T-helper 9 cell (primary cell): ENCODE results near the gene PLCD1.
"Not testable (repeated sequence)": the region's sequence is repeated elsewhere in the genome, so short reads cannot be mapped to it uniquely, and the experiment has no call there.

Experiments used
- DNase-seq: peaks from one replicate; pipeline ENCODE4 v3.0.0-alpha.2; 2020

Gene PLCD1

DNA sequence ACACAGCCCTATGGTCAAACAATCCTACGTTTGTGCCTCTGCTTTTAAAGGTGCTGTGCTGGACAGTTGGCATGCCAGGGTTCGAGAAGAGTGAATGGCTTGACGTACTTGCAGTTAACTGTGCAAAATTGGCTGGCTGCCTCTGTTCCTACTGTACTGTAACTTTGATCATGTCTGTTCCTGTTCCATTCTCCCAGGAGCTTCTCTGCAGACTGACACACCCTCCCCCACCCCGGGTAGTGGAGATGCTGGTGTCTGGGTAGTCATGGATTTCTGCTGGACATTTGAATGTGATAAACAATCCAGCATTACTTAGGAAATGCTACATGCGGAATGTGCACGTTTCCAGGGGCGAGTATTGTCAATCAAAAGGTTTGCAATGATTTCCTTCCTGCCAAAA lies 45.4 kb downstream of the PLCD1 start:
- DNase-seq, result no peak

DNA sequence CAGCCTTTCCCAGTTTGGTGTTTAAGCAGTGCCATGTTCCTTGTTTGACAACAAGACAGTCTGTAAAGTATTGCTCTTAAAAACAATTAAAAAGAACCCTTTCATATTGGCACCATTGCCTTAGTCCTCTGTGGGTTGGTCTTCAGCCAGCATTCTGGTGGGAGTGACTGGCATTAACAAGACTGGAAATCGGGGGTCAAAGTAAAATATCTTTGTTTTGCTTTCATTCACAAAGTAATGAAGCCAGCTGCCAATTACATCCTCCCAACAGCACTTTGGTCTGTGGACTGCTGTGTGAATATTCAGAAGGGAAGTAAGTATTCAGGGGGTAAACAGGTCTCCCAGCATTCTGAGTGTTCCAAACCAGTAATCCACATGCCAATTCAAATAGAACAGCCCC lies 47.1 kb downstream of the PLCD1 start:
- DNase-seq, result no peak

DNA sequence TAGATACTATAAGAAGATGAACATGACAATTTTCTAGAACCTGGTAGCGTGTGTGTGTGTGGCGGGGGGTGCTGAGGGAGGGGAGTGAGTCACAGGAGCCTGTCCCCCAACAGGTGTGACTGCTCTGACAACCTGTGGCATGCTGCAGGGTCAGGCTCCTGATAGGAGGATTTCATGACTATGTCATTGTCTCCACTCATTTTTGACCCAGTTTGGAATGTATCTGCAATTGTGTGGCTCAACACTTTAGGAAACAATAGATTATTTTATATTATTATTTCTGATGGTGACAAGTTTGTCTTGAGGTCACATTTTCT lies 48.1 kb downstream of the PLCD1 start:
- no peak for DNase-seq

DNA sequence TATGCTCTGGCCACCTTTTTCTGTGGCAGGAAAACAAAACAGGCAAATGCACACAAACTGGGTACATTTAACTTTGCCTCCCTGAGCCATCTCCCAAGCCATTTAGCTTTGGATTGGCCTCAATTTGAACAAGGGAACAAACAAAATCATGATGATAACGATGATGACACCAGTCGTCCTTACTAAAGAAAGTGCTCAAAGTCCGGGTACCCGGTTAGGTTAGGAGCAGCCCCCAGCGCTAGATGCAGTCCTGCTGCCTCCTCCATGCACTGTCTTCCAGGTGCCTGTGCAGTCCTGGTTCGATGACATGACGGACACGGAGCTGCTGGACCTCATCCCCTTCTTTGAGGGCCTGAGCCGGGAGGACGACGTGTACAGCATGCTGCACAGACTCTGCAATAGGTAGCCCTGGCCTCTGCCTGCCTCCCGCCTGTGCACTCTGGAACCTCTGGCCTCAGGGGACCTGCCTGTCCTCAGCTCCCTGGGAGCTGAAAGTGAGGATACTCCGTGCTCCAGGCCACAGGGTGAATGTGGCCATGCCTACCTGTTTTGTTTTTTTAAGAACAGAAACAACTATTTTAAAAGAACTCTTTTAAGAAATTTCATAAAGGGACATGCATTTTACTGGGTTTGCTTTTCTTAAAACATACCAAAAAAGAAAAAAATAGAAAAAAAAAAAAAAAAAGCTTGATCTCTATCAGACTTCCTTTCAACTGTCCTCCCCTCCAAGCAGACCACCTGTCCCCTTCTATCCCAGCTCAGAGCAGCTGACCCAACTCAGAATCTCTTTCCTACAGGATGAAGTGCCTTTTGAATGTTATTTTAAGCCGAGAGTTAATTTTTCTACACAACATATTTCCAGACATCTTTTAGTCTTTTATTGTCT lies 48.7 kb downstream of the PLCD1 start:
- no peak for DNase-seq

DNA sequence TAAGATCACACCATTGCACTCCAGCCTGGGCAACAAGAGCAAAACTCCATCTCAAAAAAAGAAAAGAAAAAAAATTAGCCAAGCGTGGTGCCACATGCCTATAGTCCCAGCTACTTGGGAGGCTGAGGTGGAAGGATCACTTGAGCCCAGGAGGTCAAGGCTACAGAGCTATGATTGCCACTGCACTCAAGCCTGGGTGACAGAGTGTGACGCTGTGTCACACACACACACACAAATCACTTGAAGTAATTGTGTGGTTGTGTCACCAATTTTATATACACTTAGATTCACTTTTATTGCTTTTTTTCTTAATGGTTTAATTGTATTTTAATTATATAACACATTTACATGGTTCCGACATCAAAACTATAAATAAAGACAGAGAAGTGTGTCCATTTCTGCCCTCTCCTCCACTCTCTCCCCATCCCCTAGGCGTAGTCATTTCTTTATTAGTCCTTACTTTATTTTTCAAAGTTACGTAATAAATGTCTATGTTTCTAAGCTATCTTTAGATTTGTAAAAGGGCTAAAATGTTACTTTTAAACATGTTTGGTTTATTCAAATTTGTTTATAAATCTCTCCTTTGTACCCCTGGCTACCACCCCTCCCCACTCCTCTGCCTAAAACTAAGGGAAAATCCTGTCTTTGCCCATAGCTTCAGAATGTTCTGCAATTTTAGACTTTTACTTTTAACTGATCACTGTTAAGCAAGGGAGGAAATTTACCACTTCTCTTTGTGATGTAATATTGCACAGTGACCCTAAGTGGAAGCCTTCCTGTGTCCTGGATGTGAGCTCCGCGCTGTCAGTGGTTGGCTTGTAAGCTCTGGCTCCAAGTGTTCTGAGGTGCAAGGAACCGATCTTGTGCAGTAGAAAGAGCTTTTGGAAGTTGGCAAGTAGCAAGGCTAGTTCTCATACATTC lies 49.6 kb downstream of the PLCD1 start:
- DNase-seq, result no peak

DNA sequence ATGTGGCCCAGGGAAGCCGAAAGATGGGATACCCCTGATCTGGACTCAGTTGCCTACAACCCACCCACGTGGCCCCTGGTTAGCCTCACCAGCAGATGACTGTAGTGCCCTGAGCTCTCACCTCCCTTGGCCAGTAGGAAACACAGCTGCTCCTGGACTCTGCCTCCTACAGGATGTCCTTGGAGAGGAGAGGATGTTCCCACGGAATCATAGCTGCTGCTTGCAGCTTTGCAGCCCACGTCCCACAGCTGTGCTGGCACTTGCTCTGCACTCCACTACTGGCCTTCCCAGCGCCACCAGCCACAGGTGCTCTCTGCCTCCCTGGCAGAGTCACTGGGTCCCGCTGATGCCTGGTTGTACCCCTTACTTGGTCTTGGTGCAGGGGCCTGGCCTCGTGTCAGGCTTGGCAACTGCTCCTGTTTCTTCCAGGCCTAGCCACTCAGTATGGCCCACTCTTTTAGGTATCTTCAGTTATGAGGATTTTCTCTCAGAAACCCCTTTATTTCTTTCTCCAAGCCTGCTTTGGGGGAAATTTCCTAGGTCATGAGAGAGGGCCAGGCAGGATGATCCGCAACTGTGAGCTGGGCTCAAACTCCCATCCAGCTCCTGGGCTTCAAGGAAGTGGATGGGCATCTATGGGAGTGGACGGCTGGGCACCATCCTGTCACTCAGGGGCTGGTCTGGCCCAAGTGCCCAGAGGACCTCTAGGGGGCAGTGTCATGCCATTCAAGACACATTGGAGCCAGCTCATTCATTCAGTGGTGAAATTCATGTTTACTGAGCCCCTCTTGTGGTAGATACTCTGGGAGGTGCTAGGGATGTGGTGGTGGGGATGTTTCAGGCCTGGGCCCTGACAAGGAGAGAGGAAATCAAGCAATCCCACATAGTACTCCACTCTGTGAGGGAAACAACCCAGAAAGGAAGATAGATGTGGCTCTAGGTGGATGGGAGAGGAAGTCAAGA lies 55.0 kb downstream of the PLCD1 start:
- peak; percentile 60 for DNase-seq

DNA sequence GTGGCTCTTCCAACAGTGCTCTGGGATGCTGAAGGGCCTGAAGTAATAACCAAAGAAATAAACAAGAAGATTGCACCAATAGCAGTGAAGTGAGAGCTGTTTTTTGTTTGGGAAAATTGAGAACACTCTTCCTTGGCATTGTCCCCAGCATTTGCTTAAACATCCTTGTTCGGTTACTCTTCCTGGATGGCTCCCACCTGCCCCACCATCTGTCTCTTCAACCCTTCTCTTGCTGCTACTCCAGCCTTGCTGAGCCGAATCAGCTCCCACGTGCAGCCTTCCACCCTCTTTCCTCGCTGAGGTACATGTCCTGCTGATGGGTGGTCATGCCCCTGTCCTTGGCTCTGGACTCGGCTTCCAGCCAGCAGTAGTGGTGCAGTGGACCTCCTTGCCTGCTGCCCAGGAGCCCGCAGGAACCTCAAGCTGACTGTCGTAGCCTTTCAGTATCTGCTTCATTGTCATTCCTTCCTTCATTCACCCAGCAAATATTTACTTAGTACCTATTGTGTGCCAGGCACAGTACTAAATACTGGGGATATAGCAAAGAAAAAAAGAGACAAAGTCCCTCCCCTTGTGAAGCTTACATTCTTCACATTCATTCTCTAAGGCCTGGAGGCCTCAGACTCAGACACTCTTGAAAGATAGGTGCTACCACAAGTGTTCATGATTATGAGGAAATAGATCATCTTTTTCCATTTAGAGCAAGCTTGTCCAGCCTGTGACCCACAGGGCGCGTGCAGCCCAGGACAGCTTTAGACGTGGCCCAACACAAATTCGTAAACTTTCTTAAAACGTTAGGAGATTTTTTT lies 56.0 kb downstream of the PLCD1 start:
- no peak for DNase-seq

DNA sequence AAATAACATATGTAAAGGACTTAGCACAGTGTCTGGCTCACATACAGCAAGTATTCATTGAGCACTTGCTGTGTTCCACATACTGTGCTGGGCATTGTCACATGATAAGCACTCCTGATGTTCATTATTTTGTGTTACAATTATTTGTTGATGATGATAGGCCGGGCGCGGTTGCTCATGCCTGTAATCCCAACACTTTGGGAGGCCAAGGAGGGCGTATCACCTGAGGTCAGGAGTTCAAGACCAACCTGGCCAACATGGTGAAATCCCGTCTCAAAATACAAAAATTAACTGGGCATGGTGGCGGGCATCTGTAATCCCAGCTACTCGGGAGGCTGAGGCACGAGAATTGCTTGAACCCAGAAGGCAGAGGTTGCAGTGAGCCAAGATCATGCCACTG lies 57.4 kb downstream of the PLCD1 start:
- not testable (repeated sequence) for DNase-seq

DNA sequence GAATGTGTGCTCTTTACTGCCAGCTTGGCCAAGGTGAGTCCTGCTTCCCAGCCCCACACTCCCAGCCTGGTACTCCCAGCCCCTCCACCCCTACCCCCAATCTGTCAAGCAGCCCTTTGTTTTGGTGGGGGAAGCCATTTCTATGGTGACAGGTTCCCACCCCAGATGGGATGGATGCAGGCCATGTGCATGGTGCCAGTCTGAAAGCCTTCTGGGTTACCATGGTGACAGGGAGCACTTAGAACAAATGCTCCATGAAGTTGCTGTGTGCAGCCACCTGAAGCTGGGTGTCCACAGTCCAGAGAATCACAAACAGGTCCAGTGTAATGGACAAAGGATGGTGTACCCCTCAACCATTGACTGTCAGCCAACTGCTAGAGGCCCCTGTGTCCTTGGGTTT lies 58.0 kb downstream of the PLCD1 start:
- DNase-seq, result no peak

DNA sequence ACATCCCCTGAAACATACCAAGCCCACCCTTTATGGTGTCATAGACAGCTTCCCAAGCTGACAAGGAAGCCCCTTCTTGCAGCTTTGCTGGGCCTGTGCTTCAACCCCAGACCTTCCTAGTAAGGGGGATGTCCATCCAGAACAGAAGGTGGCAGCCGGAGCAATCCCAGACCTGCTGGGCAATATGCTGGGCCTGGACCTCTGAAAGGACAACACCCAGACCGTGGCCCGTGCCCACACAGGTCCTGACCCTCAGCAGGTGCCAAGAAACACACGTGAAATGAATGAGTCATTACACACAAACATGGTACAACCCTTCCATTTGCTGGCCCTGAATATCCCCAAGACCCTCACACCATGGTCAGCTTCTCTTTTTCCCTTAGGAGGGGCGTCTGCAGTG lies 58.6 kb downstream of the PLCD1 start:
- DNase-seq, result no peak

DNA sequence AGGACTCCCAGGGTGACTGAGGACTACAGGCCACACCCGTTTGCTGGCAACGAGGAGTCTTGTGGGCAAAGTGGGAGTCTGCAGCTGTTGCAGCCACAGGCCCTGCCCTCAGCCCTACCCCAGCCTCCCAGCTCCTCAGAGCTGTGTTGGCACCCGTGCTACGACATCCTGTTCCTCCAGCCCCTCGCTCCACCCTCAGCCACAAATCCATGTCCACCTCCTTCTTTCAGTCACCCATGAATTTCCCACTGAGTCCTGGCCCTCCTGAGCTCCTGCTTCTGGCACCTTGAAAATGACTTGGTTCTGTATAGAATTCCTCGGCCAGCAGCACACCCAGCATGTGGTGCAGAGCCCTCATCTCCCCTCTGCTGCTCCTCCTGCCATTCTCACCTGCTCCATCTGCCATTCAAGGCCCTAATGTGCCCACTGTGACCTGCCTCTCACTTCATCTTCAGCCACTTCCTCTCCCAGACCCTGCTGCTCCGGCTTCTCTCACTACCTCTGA lies 59.8 kb downstream of the PLCD1 start:
- no peak for DNase-seq

DNA sequence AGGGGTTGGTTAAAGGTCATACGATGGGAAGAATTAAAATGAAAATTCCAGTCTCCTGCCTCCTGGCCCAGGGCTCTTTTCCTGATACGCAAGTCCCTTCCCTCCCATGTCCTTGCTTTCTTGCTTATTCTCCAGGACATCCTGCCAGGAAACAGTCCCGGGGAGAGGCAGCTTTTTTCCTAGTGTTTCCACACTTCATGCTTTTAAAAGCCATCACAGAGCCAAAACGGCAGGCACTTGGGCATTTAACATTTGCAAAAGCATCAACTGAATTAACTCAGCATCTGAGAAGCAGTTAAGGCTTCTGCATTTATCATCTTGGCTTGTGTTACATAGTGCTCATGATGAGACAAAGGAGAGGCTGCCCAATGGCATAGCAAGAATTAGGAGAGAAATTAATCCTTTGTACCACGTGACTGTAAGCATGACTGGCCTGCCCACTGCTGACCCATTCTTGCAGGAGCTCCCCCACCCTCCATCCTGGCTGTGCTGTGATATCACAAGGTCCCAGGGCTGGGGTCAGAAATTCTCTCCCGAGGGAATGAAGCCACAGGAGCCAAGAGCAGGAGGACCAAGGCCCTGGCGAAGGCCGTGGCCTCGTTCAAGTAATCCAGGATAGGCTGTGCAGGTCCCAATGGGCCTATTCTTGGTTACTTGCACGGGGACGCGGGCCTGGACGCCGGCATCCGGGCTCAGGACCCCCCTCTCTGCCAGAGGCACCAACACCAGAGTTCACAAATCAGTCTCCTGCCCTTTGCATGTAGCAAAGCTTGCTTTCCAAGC lies 60.4 kb downstream of the PLCD1 start:
- DNase-seq, result no peak

DNA sequence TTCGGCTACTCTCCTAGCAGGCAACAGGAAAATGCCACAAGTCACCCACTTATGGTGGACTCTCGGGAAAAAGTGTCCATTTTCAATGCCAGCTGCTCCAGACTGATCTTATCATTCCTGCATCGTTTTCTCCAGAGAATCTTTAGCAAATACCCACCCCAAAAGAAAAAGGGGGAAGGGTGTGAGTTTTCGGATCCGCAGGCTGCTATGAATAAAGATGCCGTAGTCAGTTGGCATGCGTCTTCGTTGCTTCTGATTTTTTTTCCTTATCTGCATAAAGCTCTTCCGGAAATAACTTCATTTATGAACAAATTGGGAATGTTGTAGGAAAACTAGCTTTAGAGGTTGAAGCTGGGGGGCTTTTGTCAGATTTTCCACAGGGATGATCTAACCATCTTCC lies 61.2 kb downstream of the PLCD1 start:
- no peak for DNase-seq

DNA sequence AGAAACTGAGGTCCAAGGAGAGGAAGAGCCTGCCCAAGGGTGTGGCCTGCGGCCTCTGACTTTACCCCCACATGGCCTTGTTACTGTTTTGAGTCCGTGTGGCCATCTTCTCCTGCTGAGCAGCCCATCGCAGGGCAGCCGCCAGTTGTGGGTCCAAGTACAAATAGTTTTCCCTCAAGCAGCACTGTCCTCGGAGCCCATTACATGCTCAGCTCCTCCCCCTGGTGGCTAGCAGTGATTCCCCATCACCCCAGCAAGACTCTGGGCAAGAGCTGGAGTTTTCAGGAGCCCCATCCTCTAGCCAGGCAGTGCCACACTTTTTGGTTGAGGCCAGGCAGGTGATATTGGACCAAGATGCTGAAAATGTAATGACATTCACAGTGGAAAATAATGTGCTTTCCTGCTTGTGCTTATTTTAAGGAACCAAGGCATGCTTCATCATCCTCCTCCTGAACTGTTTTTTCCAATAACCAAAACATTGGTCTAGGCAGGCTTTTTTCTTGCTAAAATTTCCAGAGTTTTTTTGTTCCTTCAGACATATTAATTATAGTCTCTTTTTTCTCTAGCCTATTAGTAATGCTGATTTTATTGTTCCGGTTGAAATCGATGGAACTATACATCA lies 62.1 kb downstream of the PLCD1 start:
- peak; percentile 37 for DNase-seq

DNA sequence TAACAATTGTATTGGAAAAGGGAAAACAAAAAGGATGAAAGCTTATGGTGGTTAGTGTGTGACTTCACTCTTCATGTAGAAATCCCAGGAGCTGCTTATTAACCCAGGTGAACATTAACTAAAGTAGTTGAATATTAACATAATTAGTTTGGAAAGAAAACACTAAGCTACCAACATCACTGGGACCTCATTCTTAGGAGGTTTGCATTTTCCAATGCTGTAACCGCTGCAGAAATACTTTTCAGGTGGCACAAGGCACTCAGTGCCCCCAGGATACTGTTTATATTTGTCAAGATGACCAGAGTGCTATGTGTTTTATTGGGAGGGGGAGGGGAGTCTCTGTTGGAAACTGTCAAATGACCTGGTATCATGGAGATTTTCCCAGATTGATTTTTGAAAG lies 64.7 kb downstream of the PLCD1 start:
- DNase-seq, result no peak

DNA sequence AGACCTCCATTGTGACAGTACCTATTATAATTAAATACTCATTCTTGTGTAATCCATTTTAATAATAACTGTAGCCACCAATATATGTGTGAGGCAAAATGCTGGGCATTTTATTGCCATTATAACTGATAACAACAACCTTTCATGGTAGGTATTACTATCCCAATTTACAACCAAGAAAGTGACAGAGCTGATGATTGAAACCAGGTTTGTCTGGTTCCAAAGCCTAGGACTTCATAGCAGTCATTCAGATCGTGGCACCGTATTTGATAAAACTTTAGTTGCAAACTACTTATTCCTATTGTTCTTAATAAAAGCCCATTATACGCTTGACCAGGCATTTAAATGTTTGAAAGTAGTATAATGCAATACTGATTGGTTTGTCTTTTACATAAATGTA lies 65.3 kb downstream of the PLCD1 start:
- DNase-seq, result no peak

DNA sequence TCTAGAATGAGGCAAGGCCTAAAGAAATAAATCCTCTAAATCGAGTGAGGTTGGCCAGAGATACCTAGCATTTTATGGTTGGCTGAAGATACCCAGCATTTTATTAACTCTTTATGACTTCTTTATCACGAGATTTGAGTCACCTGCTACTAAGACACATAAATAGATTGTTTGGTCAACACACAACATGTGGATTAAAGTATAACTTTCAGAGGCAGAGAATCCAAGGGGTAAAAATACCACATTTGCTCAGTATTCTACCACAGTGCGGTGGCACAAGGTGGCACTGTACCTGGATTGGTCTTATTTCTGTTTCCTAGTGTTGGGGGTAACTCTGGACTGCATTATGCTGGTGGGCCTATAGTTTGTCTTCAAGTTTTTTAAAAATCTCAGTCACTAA lies 65.8 kb downstream of the PLCD1 start:
- no peak for DNase-seq

DNA sequence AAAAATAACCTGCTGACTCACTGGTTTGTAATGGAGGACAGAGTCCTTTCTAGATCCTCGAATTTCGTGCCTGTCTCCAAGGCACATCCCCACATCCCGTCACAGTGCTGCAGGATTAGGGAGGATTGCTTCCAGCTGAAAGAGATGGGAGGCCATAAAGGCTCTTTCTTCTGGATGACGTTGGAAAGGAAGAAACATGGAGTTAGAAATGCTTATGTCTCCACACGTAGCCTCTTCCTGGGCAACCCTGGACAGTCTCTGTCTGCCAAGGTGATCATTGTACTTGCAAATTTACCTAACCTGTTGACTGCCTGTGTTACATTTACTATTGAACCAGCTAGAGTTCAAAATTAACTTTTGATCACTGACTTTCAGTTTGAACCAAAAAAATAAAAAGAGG lies 66.4 kb downstream of the PLCD1 start:
- no peak for DNase-seq

DNA sequence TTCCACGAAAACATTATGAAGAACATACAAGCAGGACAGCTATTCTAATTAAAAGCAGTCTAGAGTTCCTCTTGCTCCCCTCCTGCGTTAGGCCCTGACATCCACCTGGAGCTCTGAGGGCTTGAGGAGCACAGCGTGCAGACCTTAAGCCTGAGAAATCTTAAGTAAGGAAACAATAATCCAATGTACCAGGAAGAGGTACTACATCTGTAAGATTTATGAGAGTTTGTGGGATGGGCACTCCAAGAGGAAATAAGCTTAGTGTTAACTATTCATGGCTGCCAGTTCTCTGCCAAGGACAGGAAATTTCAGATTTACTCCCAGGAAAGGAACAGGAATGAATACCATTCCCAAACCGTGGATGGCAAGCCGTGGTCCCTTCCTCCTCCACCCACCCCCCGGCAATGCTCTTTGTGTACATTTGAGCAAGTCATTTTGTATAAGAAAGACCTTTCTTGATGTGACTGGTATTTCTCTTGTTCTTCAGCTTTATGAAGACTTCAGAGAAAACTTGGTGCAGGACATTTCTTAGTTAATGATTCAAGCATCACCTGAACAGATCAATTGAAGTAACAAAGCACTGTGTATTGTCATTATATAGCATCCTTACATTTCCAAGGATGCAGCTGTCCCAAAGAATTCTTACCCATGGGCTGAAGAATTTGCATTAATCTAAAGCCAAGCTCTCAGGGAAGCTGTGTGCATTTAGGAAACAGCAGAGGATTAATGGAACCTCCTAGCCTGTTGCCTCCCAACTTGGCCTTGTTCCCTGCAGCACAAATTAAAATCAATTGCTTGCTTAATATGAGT lies 67.6 kb downstream of the PLCD1 start:
- no peak for DNase-seq

DNA sequence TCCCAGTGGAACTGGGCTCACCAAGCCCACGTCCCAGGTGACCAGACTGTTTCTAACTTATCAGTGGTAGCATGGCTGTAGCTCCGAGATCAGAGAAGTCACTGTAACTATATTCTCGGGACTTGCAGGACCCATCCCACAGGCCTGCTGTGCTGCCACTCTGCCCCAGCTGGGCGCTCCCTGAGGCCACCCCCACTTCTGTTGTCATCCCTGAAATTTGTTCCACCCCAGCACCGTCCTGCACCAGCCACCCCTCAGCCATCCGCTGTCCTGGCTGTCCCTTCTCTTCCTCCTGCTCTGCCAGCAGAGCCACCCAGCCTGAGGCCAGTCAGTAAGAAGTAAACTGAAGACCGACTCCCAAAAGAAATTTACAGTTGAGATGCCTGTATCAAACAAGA lies 71.9 kb downstream of the PLCD1 start:
- no peak for DNase-seq
